Measurements from ENCODE around the gene FOXO1. TPM values are rescaled to one million over a fixed set of nuclear protein-coding genes. Genes with fewer than 3 reads are reported as not detected.

The FOXO1 gene
- total RNA-seq, 1 experiment from 2014 or later, result 12.2 TPM

DNA sequence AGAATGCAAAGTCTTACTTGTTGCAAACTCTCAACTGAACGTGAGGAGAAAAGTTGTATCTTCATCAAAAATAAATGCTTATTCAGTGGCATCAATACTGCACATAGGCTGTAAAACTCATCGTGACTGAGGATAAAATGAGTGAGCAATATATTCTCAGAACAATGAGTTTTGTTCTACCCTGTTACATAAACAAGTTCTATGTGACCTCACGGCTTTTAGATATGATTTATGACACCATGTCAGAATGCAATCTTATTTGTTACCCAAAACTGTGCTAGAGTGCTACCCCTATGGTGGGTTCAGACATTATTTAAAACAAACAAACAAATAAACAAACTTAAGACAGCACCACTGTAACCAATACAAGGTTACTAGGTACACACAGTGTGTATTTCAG is 55.4 kb downstream of the FOXO1 start:
- CTCF ChIA-PET, result no interaction called here
- no peak for TF ChIP-seq POLR2A (IDR thresholded peaks at IDR 0.05; ENCODE audit: borderline replicate concordance, extremely low read depth, insufficient read depth, insufficient read length)
- TF ChIP-seq CEBPB (IDR thresholded peaks at IDR 0.05; ENCODE audit: low read depth), result no peak
- TF ChIP-seq JUND (IDR thresholded peaks at IDR 0.05), result no peak
- no peak for TF ChIP-seq ZFX (IDR thresholded peaks at IDR 0.05)
- no peak for TF ChIP-seq YY1 (IDR thresholded peaks at IDR 0.05; ENCODE audit: extremely low read depth, insufficient replicate concordance, low read depth, low read length)
- no peak for TF ChIP-seq SP1 (IDR thresholded peaks at IDR 0.05; ENCODE audit: low read depth)
- no peak for TF ChIP-seq EZH2phosphoT487 (IDR thresholded peaks at IDR 0.05; ENCODE audit: borderline replicate concordance)
- no peak for TF ChIP-seq CBX3 (IDR thresholded peaks at IDR 0.05; ENCODE audit: low read depth)
- no peak for TF ChIP-seq TCF7L2 (IDR thresholded peaks at IDR 0.05; ENCODE audit: borderline replicate concordance, extremely low read depth, insufficient read depth, insufficient read length)
- TF ChIP-seq, protein P1, sequence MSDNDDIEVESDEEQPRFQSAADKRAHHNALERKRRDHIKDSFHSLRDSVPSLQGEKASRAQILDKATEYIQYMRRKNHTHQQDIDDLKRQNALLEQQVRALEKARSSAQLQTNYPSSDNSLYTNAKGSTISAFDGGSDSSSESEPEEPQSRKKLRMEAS (IDR thresholded peaks at IDR 0.05), result no peak
- TF ChIP-seq SIN3A (IDR thresholded peaks at IDR 0.05; ENCODE audit: low read depth), result no peak
- TF ChIP-seq FOSL1 (IDR thresholded peaks at IDR 0.05; ENCODE audit: low read depth), result no peak
- TF ChIP-seq, protein P2, sequence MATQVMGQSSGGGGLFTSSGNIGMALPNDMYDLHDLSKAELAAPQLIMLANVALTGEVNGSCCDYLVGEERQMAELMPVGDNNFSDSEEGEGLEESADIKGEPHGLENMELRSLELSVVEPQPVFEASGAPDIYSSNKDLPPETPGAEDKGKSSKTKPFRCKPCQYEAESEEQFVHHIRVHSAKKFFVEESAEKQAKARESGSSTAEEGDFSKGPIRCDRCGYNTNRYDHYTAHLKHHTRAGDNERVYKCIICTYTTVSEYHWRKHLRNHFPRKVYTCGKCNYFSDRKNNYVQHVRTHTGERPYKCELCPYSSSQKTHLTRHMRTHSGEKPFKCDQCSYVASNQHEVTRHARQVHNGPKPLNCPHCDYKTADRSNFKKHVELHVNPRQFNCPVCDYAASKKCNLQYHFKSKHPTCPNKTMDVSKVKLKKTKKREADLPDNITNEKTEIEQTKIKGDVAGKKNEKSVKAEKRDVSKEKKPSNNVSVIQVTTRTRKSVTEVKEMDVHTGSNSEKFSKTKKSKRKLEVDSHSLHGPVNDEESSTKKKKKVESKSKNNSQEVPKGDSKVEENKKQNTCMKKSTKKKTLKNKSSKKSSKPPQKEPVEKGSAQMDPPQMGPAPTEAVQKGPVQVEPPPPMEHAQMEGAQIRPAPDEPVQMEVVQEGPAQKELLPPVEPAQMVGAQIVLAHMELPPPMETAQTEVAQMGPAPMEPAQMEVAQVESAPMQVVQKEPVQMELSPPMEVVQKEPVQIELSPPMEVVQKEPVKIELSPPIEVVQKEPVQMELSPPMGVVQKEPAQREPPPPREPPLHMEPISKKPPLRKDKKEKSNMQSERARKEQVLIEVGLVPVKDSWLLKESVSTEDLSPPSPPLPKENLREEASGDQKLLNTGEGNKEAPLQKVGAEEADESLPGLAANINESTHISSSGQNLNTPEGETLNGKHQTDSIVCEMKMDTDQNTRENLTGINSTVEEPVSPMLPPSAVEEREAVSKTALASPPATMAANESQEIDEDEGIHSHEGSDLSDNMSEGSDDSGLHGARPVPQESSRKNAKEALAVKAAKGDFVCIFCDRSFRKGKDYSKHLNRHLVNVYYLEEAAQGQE (IDR thresholded peaks at IDR 0.05; ENCODE audit: low read depth), result no peak
- TF ChIP-seq, protein P3, sequence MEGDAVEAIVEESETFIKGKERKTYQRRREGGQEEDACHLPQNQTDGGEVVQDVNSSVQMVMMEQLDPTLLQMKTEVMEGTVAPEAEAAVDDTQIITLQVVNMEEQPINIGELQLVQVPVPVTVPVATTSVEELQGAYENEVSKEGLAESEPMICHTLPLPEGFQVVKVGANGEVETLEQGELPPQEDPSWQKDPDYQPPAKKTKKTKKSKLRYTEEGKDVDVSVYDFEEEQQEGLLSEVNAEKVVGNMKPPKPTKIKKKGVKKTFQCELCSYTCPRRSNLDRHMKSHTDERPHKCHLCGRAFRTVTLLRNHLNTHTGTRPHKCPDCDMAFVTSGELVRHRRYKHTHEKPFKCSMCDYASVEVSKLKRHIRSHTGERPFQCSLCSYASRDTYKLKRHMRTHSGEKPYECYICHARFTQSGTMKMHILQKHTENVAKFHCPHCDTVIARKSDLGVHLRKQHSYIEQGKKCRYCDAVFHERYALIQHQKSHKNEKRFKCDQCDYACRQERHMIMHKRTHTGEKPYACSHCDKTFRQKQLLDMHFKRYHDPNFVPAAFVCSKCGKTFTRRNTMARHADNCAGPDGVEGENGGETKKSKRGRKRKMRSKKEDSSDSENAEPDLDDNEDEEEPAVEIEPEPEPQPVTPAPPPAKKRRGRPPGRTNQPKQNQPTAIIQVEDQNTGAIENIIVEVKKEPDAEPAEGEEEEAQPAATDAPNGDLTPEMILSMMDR (IDR thresholded peaks at IDR 0.05 in 2 of 3, conservative IDR thresholded peaks at IDR 0.05 in 1 of 3; ENCODE audit: borderline replicate concordance in 1 of 3, insufficient read depth in 1 of 3, low read depth in 2 of 3, low read length in 2 of 3), result no peak
- TF ChIP-seq, protein P4, sequence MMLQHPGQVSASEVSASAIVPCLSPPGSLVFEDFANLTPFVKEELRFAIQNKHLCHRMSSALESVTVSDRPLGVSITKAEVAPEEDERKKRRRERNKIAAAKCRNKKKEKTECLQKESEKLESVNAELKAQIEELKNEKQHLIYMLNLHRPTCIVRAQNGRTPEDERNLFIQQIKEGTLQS (IDR thresholded peaks at IDR 0.05), result no peak
- no peak for TF ChIP-seq EZH2 (IDR thresholded peaks at IDR 0.05)
- TF ChIP-seq ELF1 (IDR thresholded peaks at IDR 0.05; ENCODE audit: borderline replicate concordance, low read depth), result no peak
- POLR2A ChIA-PET, result no interaction called here
- Histone ChIP-seq H4K20me1 (ENCODE audit: insufficient read depth) (no peaks in the 10 kb centered on the region), H3K4me1 (ENCODE audit: control insufficient read depth in 1 of 2, insufficient read depth in 2 of 2, low read length in 2 of 2) (no peaks in the 10 kb centered on the region), H3K4me2 (ENCODE audit: low read length) (no peak overlapping the region), H3K36me3 (ENCODE audit: control insufficient read depth in 1 of 2, insufficient read depth in 2 of 2, low read length in 2 of 2) (no peaks in the 10 kb centered on the region), H3K9ac (ENCODE audit: low read length) (no peak overlapping the region), H3K4me3 (replicated peaks in 1 of 2; ENCODE audit: low read depth in 1 of 2, low read length in 2 of 2) (no peak overlapping the region), H3K27me3 (ENCODE audit: insufficient read depth, low read length) (no peaks in the 10 kb centered on the region), H3K79me2 (ENCODE audit: insufficient read depth, low read length) (peaks cover 9% of the 10 kb centered on the region; the same call in 1 of the 2 replicates), H2AFZ (ENCODE audit: low read depth, low read length, poor library complexity, severe bottlenecking) (no peak overlapping the region), H3K9me2 (ENCODE audit: insufficient read depth) (no peaks in the 10 kb centered on the region), H3K27ac (ENCODE audit: low read depth, low read length) (no peak overlapping the region), H3K9me3 (ENCODE audit: control insufficient read depth in 1 of 2, insufficient read depth in 1 of 2, low read depth in 1 of 2, low read length in 2 of 2) (no peaks in the 10 kb centered on the region)
- BruUV-seq (replicated peaks), result no TSS peak
- intact Hi-C loops (cut with micrococcal nuclease), result no loop called here
- DNase-seq (ENCODE audit: low read depth, low spot score) (no peak), ATAC-seq (no peak)
- RAD21 ChIA-PET (ENCODE audit: low non-redundant PET in 1 of 2, low total read pairs in 2 of 2, uncharacterized antibody in 2 of 2, unreplicated experiment in 2 of 2), result no interaction called here

Measured in HCT116 (cell line).